ENCODE results near the gene GRID1.

DNA sequence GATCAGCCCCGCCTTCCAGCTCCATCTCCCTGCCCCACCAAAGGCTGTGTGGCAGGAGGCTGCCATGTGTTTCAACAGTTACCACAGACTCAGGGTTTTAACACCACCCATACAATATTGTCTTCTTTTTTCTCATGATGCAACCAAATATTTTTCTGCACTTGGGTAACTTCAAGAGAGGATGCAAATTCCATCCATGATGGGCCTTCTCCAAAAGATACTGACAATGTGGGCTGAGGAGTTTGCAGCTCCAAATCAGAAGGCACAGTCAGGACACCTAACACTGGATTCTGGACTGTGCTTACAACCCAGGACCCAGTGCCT, 347.9 kb downstream of the GRID1 start:
- TF ChIP-seq GATA3 (IDR thresholded peaks at IDR 0.05; ENCODE audit: low read depth, low read length): no peak
- TF ChIP-seq GATA2 (IDR thresholded peaks at IDR 0.05; ENCODE audit: low read depth, low read length): no peak

Data from SH-SY5Y (cell line).